Daoy (cell line): ENCODE measurements around the gene ABCB6. TPM values are rescaled to one million over a fixed set of nuclear protein-coding genes. Genes with fewer than 3 reads are reported as not detected.
"Not testable (repeated sequence)": the region's sequence is repeated elsewhere in the genome, so short reads cannot be mapped to it uniquely, and the experiment has no call there.

Experiments used
- DNase-seq: peaks from one replicate; pipeline ENCODE4 v3.0.0-alpha.2; 2015; ENCODE audit warnings: low read depth
- total RNA-seq: library from RNA; depleted of rRNA; stranded (reverse); fragments of >200 nt; shearing (Covaris generic); gene quantifications from 2 replicates; pipeline ENCODE4 v1.2.3, GENCODE V29; 2014

ABCB6 gene
- total RNA-seq, 1 experiment from 2014 or later = 10.5 TPM

- DNase-seq = no peak
Measured at GRCh38 chr2:219213486-219214071, 5.2 kb downstream of the ABCB6 start.

DNA sequence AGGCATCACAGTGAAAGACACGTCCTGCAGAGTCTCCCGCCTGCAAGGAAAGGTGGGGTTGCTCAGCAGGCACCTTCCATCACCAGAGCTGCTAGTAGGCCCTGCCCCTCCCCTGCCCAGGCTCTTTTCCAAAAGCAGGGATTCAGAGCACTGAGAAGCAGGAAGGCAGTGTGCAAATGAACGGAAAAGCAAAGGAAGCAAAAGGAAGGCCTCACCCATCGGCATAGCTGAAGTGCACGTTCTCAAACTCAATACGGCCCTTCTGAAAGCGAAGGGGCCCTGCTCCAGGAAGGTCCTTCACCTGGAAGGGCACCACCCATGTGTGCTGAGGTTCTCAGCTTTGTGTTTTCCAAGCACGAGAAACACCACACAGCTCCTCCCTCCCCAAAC, 5.7 kb downstream of the ABCB6 start:
- no peak for DNase-seq

- DNase-seq = no peak
Measured at GRCh38 chr2:219210886-219211362, 7.8 kb downstream of the ABCB6 start.

DNA sequence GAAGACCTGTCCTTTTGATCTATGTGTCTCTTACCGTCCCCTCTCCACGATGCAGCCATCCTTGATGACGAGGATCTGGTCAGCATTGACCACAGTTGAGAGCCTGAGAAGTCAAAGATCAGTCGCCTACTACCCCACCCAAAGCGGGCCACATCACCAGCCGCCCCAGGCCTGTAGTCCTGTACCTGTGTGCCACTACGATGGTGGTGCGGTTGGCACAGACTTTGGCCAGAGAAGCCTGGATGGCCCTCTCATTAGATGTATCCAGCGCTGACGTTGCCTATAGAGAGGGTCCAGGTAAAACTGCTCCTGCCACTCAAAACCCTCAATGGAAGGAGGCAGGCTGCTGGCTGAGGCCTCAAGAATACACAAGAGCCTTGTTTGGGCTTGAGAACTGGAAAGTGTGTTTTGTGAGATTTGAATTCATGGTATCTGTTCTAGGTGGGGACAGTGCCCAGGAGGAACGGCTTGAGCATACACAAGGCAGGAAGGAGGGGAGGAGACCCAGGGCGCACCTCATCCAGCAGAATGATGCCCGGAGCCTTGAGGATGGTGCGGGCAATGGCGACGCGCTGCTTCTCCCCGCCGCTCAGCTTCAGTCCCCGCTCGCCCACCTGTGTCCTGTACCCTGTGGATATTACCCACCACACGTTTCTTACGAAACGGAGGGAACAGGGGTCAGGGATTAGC, 8.4 kb downstream of the ABCB6 start:
- DNase-seq = no peak

GRCh38 chr2:219209236-219210195, 9.2 kb downstream of the ABCB6 start:
- no peak for DNase-seq

GRCh38 chr2:219207884-219208740, 10.6 kb downstream of the ABCB6 start:
- no peak for DNase-seq

DNA sequence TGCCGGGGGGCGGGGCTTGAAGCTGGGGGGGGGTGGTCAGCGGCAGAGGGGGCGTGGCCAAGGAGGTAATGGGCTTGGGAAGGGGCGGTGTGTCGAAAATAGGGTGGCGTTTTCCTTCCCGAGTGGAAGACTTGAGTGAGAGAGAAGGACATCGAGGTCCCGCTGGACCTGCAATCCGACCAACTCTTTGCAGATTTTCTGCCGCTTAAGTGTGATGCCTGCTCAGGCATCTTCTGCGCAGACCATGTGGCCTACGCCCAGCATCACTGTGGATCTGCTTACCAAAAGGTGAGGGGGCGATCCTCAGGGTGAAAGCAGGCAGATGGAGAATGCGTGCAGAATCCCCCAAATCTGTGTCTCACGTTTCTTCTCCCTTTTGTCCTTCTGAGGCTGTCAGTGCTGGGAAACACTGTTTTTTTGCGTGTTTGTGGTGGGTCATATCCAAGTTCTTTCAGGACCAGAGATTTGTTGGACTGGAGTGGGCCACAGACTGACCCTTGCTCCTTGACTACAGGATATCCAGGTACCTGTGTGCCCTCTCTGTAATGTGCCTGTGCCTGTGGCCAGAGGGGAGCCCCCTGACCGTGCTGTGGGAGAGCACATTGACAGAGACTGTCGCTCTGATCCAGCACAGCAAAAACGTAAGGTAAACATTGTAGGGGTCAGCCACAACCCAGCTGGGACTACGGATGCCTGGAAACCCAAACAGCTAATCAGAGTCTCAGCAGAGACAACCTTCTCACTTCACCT, 11.4 kb downstream of the ABCB6 start:
- no peak for DNase-seq

- peak; percentile 97 for DNase-seq
Measured at GRCh38 chr2:219206328-219207133, 12.2 kb downstream of the ABCB6 start, which contains the start of gene ZFAND2B. Gene ZFAND2B, plus strand, starts transcription at chr2:219206782. Its CDS starts 206 bp downstream, at chr2:219206988.

DNA sequence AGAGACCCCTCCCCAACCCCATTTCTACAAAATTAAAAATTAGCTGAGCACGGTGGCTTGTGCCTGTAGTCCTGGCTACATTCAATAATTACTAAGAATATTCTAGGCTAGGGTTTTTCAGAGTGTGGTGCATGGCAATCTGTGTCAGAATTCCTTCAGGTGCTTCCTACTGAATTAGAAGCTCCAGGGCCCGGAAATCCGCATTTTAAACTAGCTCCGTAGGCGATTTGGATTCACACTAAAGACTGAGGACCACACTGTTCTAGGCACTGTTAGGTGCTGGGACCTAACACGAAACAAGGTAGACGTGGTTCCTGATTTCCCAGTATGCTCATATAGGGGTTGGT, 12.8 kb downstream of the ABCB6 start:
- DNase-seq = no peak

DNA sequence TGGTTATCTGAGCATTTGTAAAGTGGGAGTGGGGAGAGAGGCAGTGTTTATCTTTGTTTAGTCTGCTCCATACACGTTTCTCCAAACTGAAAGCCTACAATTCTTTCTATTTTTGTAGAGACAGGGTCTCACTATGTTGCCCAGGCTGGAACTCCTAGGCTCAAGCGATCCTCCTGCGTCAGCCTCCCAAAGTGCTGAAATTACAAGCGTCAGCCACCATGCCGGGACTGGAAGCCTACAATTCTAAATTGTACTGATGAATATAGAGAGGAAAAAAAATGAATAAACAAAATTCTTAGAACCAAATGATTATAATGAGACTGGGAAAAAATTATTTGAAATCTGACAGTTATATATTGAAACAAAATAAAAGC, 13.6 kb downstream of the ABCB6 start:
- DNase-seq = no peak

DNA sequence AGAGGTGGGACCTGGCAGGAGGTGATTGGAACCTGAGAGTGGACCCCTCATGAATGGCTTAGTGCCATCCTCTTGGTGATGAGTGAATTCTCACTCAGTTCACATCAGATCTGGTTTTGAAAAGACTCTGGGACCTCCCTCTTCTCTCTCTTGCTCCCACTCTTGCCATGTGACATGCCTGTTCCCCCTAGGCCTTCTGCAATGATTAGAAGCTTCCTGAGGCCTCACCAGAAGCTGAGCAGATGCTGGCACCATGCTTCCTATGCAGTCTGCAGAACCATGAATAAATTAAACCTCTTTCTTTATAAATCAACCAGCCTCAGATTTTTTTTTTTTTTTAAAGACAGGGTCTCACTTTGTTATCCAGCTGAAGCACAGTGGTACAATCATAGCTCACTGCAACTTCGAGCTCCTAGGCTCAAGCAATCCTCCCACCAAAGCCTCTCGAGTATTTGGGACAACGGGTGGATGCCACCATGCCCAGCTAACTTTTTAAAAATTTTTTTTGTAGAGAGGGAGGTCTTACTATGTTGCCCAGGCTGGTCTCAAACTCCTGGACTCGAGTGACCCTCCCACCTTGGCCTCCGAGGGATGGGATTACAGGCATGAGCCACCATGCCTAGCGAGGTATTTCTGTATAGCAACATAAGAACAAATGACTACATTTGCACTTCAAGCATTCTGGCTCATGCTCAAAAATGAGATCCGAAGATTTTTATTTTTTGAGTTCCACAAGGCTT, 14.2 kb downstream of the ABCB6 start:
- DNase-seq = no peak

DNA sequence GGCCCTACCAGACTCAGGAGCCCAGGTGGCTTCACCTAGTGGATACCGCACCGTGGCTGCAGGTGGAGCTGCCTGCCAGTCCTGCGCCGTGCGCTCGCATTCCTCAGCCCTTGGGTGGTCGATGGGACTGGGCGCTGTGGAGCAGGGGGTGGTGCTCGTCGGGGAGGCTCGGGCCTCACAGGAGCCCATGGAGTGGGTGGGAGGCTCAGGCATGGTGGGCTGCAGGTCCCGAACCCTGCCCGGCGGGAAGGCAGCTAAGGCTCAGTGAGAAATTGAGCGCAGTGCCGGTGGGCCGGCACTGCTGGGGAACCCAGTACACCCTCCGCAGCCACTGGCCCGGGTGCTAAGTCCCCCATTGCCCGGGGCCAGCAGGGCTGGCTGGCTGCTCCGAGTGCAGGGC, 17.4 kb downstream of the ABCB6 start:
- not testable (repeated sequence) for DNase-seq

GRCh38 chr2:219200502-219201326, 18.0 kb downstream of the ABCB6 start:
- not testable (repeated sequence) for DNase-seq

- DNase-seq = no peak
Measured at GRCh38 chr2:219199470-219200211, 19.1 kb downstream of the ABCB6 start.

GRCh38 chr2:219198974-219199373, 19.8 kb downstream of the ABCB6 start:
- no peak for DNase-seq

- no peak for DNase-seq
Measured at GRCh38 chr2:219197388-219197787, 21.4 kb downstream of the ABCB6 start.

DNA sequence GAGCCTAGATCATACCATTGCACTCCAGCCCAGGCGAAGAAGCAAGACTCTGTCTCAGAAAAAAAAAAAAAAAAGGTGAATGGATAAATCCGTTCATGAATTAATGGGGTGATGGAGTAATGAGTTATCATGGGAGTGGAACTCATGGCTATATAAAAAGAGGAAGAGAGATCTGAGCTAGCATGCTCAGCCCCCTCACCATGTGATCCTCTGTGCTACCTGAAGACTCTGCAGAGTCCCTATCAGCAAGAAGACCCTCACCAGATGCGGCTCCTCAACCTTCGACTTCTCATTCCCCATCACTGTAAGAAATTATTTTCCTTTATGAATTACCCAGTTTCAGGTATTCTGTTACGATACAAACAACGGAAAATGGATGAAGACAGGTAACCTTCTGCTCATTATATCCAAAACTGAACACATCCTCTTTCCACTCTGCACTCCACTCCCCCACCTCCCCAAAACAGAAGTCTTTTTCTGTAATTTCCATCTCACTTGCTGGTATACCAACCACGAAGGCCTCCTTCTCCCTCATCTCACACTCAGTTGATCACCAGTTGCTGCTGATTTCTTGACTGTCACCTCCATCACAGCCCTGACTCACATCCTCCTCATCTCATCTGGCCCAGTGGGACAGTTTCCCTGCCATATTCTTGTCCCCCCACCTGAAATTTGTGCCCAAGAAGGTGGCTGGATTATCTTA, 31.9 kb downstream of the ABCB6 start:
- DNase-seq = no peak
